ENCODE data around the gene PTPN2. TPM values are rescaled to one million over a fixed set of nuclear protein-coding genes. Genes with fewer than 3 reads are reported as not detected.

The PTPN2 gene
- polyA plus RNA-seq, 2 of the 4 experiments (the other 2 are of a cell fraction), result 23.0 to 32.4 TPM

- TF ChIP-seq ELK1 (IDR thresholded peaks at IDR 0.05; ENCODE audit: low read depth, low read length) (no peak), EHMT2 (IDR thresholded peaks at IDR 0.05; ENCODE audit: low read depth) (no peak), SREBF2 (IDR thresholded peaks at IDR 0.05) (no peak), ZFP36 (IDR thresholded peaks at IDR 0.05; ENCODE audit: borderline replicate concordance, partially characterized antibody) (no peak), HOXB13 (CRISPR knock-in tag; IDR thresholded peaks at IDR 0.05; ENCODE audit: low read depth) (no peak), SMC3 (IDR thresholded peaks at IDR 0.05) (no peak), KDM5A (IDR thresholded peaks at IDR 0.05) (no peak), CHD4 (IDR thresholded peaks at IDR 0.05; ENCODE audit: borderline replicate concordance) (no peak), POLR2AphosphoS2 (conservative IDR thresholded peaks at IDR 0.05; ENCODE audit: low read length) (no peak), RARB (CRISPR knock-in tag; IDR thresholded peaks at IDR 0.05) (no peak), HMGXB4 (CRISPR knock-in tag; IDR thresholded peaks at IDR 0.05; ENCODE audit: borderline replicate concordance) (no peak)
Measured at GRCh38 chr18:12769136-12769535, 114.9 kb downstream of the PTPN2 start (continued).

GRCh38 chr18:12768625-12769024 is 115.4 kb downstream of the PTPN2 start:
- DNase-seq (ENCODE audit: low read depth in 1 of 2, low spot score in 1 of 2) (no peak), ATAC-seq (no peak), FAIRE-seq (no peak)
- TF ChIP-seq RARB (CRISPR knock-in tag; IDR thresholded peaks at IDR 0.05), result no peak
- no peaks in the 10 kb centered on the region for H3K9me3 ChIP-seq
- WGBS (ENCODE audit: missing lambda C conversion rate), result 49% methylated on average over 3 of the region's 3 CpGs
- H3K4me1 ChIP-seq, result no peaks in the 10 kb centered on the region
- POLR2A ChIA-PET, result no interaction called here
- CTCF ChIA-PET, result interaction anchor here (0.6 to 2.8 kb wide), 5 partner anchors 24 to 165 kb away, joined by 3 to 8 read pairs (median 5); no protein-coding TSS in a partner anchor
- no peak overlapping the region for H3K27ac ChIP-seq
- H3K4me2 ChIP-seq, result no peak overlapping the region
- H3K4me3 ChIP-seq, result no peak overlapping the region

GRCh38 chr18:12767580-12768155 is 116.4 kb downstream of the PTPN2 start:
- ATAC-seq, result no peak
- no peak for DNase-seq (ENCODE audit: low read depth in 1 of 2, low spot score in 1 of 2)
- no peak for FAIRE-seq
- no peak for TF ChIP-seq PHF8 (IDR thresholded peaks at IDR 0.05; ENCODE audit: borderline replicate concordance, low read depth)
- no peak for TF ChIP-seq BCL3 (IDR thresholded peaks at IDR 0.05)
- no peak for TF ChIP-seq CTCF (IDR thresholded peaks at IDR 0.05)
- no peak for TF ChIP-seq HOXB5 (CRISPR knock-in tag; IDR thresholded peaks at IDR 0.05)
- TF ChIP-seq JUN (IDR thresholded peaks at IDR 0.05), result no peak
- no peak for TF ChIP-seq MYC (IDR thresholded peaks at IDR 0.05; ENCODE audit: borderline replicate concordance, low read length)
- TF ChIP-seq ZFP36 (IDR thresholded peaks at IDR 0.05; ENCODE audit: borderline replicate concordance, partially characterized antibody), result no peak
- no peak for TF ChIP-seq SMC3 (IDR thresholded peaks at IDR 0.05)
- no peak for TF ChIP-seq CBX8 (IDR thresholded peaks at IDR 0.05)
- no peak for TF ChIP-seq FOSB (CRISPR knock-in tag; IDR thresholded peaks at IDR 0.05)
- Histone ChIP-seq H3K4me1 (no peaks in the 10 kb centered on the region), H3K27ac (no peak overlapping the region), H3K4me3 (no peak overlapping the region), H3K4me2 (no peak overlapping the region), H3K9me3 (no peaks in the 10 kb centered on the region)
- WGBS (ENCODE audit: missing lambda C conversion rate), result 86% methylated on average over 9 of the region's 9 CpGs
- ChIA-PET POLR2A (no interaction called here), CTCF (interaction anchor here (1.5 to 2.8 kb wide), 4 partner anchors 23 to 166 kb away, joined by 4 to 8 read pairs (median 6); no protein-coding TSS in a partner anchor)
